Smooth muscle cell (in vitro differentiated cells): ENCODE measurements around the gene MRGPRG. TPM values are rescaled to one million over a fixed set of nuclear protein-coding genes. Genes with fewer than 3 reads are reported as not detected.

Experiments used
- DNase-seq: peaks from one replicate; lab custom pipeline; 2025; ENCODE audit not compliant: unreplicated experiment; lab: John Stamatoyannopoulos, UW
- H2AFZ ChIP-seq: fragments of 200-600 bp; sonication (generic); 2 replicates; pipeline ENCODE4 v1.6.0; 2016; ENCODE audit warnings: antibody characterized with exemption, low read depth, mild to moderate bottlenecking
- H3F3A ChIP-seq: fragments of 200-600 bp; sonication (generic); 2 replicates; pipeline ENCODE4 v1.6.0; 2017; ENCODE audit warnings: antibody characterized with exemption, low read depth
- H3K27ac ChIP-seq: fragments of 200-600 bp; sonication (generic); 2 replicates; pipeline ENCODE4 v1.5.1; 2016; ENCODE audit warnings: low read depth, mild to moderate bottlenecking
- H3K27me3 ChIP-seq: fragments of 200-600 bp; sonication (generic); 2 replicates; pipeline ENCODE4 v1.6.1; 2016; ENCODE audit warnings: low read depth, mild to moderate bottlenecking
- H3K36me3 ChIP-seq: fragments of 200-600 bp; sonication (generic); 2 replicates; pipeline ENCODE4 v1.5.1; 2016; ENCODE audit warnings: low read depth
- H3K4me1 ChIP-seq: fragments of 200-600 bp; sonication (generic); 2 replicates; pipeline ENCODE4 v1.5.1; 2016; ENCODE audit warnings: low read depth
- H3K4me2 ChIP-seq: fragments of 200-600 bp; sonication (generic); 2 replicates; pipeline ENCODE4 v1.6.0; 2016; ENCODE audit warnings: mild to moderate bottlenecking
- H3K4me3 ChIP-seq: fragments of 200-600 bp; sonication (generic); 2 replicates; pipeline ENCODE4 v1.5.1; 2016; ENCODE audit warnings: mild to moderate bottlenecking
- H3K79me2 ChIP-seq: fragments of 200-600 bp; sonication (generic); 2 replicates; pipeline ENCODE4 v1.6.0; 2016; ENCODE audit warnings: low read depth, mild to moderate bottlenecking
- H3K9ac ChIP-seq: fragments of 200-600 bp; sonication (generic); 2 replicates; pipeline ENCODE4 v1.6.0; 2016; ENCODE audit warnings: low read depth
- H3K9me3 ChIP-seq: fragments of 200-600 bp; sonication (generic); replicated peaks from 2 replicates; pipeline ENCODE4 v1.5.1; 2016; ENCODE audit warnings: low read depth
- H4K20me1 ChIP-seq: fragments of 200-600 bp; sonication (generic); 2 replicates; pipeline ENCODE4 v1.6.0; 2016; ENCODE audit warnings: low read depth
- WGBS: methylation state at CpG from one replicate; pipeline ENCODE4 v1.1.7; 2016; ENCODE audit warnings: low lambda C conversion rate; 5-methylcytosine and 5-hydroxymethylcytosine counted together
- polyA plus RNA-seq: library from polyadenylated mRNA; unstranded; fragments of >200 nt; fragmentation: Nextera tagmentation; extraction: Ambion mirVana; gene quantifications from 2 replicates; pipeline ENCODE4 v1.2.1, GENCODE V29; 2016
- total RNA-seq: library from RNA; depleted of rRNA; stranded (reverse); fragments of >200 nt; gene quantifications from 2 replicates; pipeline ENCODE4 v1.2.3, GENCODE V29; 2014
- TF ChIP-seq, protein P1 (sequence below): fragments of 200-600 bp; sonication (generic); IDR thresholded peaks from 2 replicates; pipeline ENCODE4 v1.5.1; 2017; ENCODE audit warnings: borderline replicate concordance, mild to moderate bottlenecking, antibody characterized with exemption; ENCODE audit not compliant: insufficient read depth, poor library complexity, severe bottlenecking

MRGPRG gene
- total and polyA plus RNA-seq, 2 experiments from 2014 or later: not detected

DNA sequence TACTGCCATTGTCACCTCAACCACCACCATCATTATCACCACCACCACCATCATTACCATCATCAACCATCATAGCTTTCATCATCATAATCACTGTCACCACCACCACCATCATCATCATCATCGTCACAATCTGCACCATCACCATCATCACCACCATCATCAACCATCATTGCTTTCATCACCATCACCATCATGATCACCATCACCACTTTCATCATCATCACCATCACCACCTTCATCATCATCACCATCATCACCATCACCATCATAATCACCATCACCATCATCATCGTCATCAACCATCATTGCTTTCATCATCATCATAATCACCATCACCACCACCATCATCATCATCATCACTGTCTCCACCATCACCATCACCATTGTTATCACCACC lies 44.8 kb downstream of the MRGPRG start:
- WGBS: 94% methylated on average over 2 of the region's 2 CpGs
- no peak for DNase-seq
- Histone ChIP-seq H4K20me1 (no peaks in the 10 kb centered on the region), H3F3A (no peaks in the 10 kb centered on the region), H3K4me1 (peaks cover 6% of the 10 kb centered on the region), H3K36me3 (no peaks in the 10 kb centered on the region), H3K9me3 (no peaks in the 10 kb centered on the region), H3K79me2 (no peaks in the 10 kb centered on the region), H3K4me3 (no peak overlapping the region), H3K9ac (no peak overlapping the region), H3K27ac (no peak overlapping the region), H2AFZ (no peak overlapping the region), H3K27me3 (no peaks in the 10 kb centered on the region), H3K4me2 (no peak overlapping the region)
- TF ChIP-seq, protein P1, sequence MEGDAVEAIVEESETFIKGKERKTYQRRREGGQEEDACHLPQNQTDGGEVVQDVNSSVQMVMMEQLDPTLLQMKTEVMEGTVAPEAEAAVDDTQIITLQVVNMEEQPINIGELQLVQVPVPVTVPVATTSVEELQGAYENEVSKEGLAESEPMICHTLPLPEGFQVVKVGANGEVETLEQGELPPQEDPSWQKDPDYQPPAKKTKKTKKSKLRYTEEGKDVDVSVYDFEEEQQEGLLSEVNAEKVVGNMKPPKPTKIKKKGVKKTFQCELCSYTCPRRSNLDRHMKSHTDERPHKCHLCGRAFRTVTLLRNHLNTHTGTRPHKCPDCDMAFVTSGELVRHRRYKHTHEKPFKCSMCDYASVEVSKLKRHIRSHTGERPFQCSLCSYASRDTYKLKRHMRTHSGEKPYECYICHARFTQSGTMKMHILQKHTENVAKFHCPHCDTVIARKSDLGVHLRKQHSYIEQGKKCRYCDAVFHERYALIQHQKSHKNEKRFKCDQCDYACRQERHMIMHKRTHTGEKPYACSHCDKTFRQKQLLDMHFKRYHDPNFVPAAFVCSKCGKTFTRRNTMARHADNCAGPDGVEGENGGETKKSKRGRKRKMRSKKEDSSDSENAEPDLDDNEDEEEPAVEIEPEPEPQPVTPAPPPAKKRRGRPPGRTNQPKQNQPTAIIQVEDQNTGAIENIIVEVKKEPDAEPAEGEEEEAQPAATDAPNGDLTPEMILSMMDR: no peak

- no peak for DNase-seq
- Histone ChIP-seq H3F3A (no peaks in the 10 kb centered on the region), H3K27me3 (no peaks in the 10 kb centered on the region), H3K79me2 (no peaks in the 10 kb centered on the region), H2AFZ (no peak overlapping the region), H3K36me3 (no peaks in the 10 kb centered on the region), H3K9me3 (no peaks in the 10 kb centered on the region), H3K4me1 (peaks cover 6% of the 10 kb centered on the region), H3K4me3 (no peak overlapping the region), H4K20me1 (no peaks in the 10 kb centered on the region), H3K9ac (no peak overlapping the region), H3K27ac (no peak overlapping the region), H3K4me2 (no peak overlapping the region)
- 82% methylated on average over 12 of the region's 12 CpGs for WGBS
- TF ChIP-seq, protein P1: no peak
These were observed 46.6 kb downstream of the MRGPRG start for GRCh38 chr11:3171931-3172560.

DNA sequence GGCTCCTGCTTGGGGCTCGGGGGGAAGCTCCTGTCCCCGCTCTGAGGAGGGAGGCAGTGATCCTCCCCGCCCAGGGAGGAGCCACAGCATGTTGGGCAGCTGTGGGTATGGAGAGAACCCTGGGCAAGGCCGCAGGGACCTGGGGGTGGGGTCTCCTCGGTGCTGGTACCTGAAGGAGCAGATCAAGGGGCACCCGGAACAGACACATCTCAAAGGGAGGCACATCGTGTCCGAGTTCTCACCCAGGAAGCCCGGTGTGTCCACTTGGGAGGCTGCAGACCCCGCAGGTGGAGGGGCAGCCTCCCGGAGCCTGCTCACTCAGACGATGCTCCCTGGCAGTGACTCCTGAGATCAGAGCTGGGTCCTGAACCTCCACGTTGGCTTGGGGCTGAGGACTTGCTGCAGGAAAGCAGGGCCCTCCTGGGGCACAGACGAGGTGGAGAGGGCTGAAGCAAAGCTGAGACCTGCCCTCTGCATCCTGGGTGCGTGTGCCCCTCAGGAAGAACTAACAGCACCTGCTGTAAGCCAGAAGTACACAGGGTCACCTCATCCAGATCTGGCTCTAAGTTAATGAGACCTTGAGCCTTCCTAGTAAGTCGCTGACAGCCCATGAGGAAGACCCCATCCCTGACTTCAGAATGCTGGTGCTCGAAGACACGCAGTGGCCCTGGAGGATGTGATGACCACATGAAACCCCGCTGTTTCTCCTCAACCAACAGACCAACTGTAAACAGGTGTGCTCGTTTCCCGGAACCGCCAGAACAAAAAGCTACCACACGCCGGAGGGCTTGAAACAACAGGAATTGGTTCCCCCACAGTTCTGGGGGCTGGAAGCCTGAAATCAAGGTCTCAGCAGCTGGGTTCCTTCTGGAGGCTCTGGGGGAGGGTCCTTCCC lies 47.6 kb downstream of the MRGPRG start:
- H3K4me2 ChIP-seq: peak overlapping the region; percentile 78
- H4K20me1 ChIP-seq: no peaks in the 10 kb centered on the region
- no peaks in the 10 kb centered on the region for H3K9me3 ChIP-seq
- H3K4me1 ChIP-seq: peaks cover 6% of the 10 kb centered on the region
- no peaks in the 10 kb centered on the region for H3K36me3 ChIP-seq
- no peaks in the 10 kb centered on the region for H3F3A ChIP-seq
- no peaks in the 10 kb centered on the region for H3K79me2 ChIP-seq
- H3K27me3 ChIP-seq: no peaks in the 10 kb centered on the region
- H2AFZ ChIP-seq: no peak overlapping the region
- no peak overlapping the region for H3K4me3 ChIP-seq
- H3K27ac ChIP-seq: peak overlapping the region; percentile 74
- no peak overlapping the region for H3K9ac ChIP-seq
- WGBS: 91% methylated on average over 24 of the region's 24 CpGs
- TF ChIP-seq, protein P1: no peak
- DNase-seq: no peak
